ENCODE results near the gene PCP4L1.
"Not testable (repeated sequence)": the region's sequence is repeated elsewhere in the genome, so short reads cannot be mapped to it uniquely, and the experiment has no call there.

Gene PCP4L1

GRCh38 chr1:161229896-161230295 is 28.6 kb upstream of the PCP4L1 start:
- H3K36me3 ChIP-seq (ENCODE audit: control insufficient read depth, insufficient read depth, low read length) = peaks cover 21% of the 10 kb centered on the region
- H3K9me3 ChIP-seq (ENCODE audit: control insufficient read depth, low read length) = no peaks in the 10 kb centered on the region
- H3K27ac ChIP-seq (ENCODE audit: insufficient read depth, low read length, poor library complexity, severe bottlenecking) = no peak overlapping the region
- peaks cover 20% of the 10 kb centered on the region for H3K4me1 ChIP-seq (ENCODE audit: control insufficient read depth, insufficient read depth, low read length, poor library complexity, severe bottlenecking)
- H3K27me3 ChIP-seq (replicated peaks; ENCODE audit: control insufficient read depth, insufficient read depth, low read length, poor library complexity, severe bottlenecking) = no peaks in the 10 kb centered on the region
- no peak for DNase-seq
- H3K4me3 ChIP-seq (ENCODE audit: insufficient read depth, low read depth, low read length, poor library complexity, severe bottlenecking) = no peak overlapping the region

- H3K4me1 ChIP-seq (ENCODE audit: control insufficient read depth, insufficient read depth, low read length, poor library complexity, severe bottlenecking) = peaks cover 15% of the 10 kb centered on the region
- H3K36me3 ChIP-seq (ENCODE audit: control insufficient read depth, insufficient read depth, low read length) = peaks cover 21% of the 10 kb centered on the region
- no peak overlapping the region for H3K27ac ChIP-seq (ENCODE audit: insufficient read depth, low read length, poor library complexity, severe bottlenecking)
- H3K4me3 ChIP-seq (ENCODE audit: insufficient read depth, low read depth, low read length, poor library complexity, severe bottlenecking) = no peak overlapping the region
- no peaks in the 10 kb centered on the region for H3K9me3 ChIP-seq (ENCODE audit: control insufficient read depth, low read length)
- no peaks in the 10 kb centered on the region for H3K27me3 ChIP-seq (replicated peaks; ENCODE audit: control insufficient read depth, insufficient read depth, low read length, poor library complexity, severe bottlenecking)
- no peak for DNase-seq
Measured at GRCh38 chr1:161230762-161231161, 27.8 kb upstream of the PCP4L1 start.

GRCh38 chr1:161233102-161233501 is 25.4 kb upstream of the PCP4L1 start:
- peaks cover 21% of the 10 kb centered on the region for H3K36me3 ChIP-seq (ENCODE audit: control insufficient read depth, insufficient read depth, low read length)
- H3K9me3 ChIP-seq (ENCODE audit: control insufficient read depth, low read length) = no peaks in the 10 kb centered on the region
- no peaks in the 10 kb centered on the region for H3K4me1 ChIP-seq (ENCODE audit: control insufficient read depth, insufficient read depth, low read length, poor library complexity, severe bottlenecking)
- no peak for DNase-seq
- no peak overlapping the region for H3K4me3 ChIP-seq (ENCODE audit: insufficient read depth, low read depth, low read length, poor library complexity, severe bottlenecking)
- H3K27me3 ChIP-seq (replicated peaks; ENCODE audit: control insufficient read depth, insufficient read depth, low read length, poor library complexity, severe bottlenecking) = no peaks in the 10 kb centered on the region
- H3K27ac ChIP-seq (ENCODE audit: insufficient read depth, low read length, poor library complexity, severe bottlenecking) = no peak overlapping the region

GRCh38 chr1:161235957-161236775 is 22.4 kb upstream of the PCP4L1 start:
- Histone ChIP-seq H3K27ac (ENCODE audit: insufficient read depth, low read length, poor library complexity, severe bottlenecking) (no peak overlapping the region), H3K27me3 (replicated peaks; ENCODE audit: control insufficient read depth, insufficient read depth, low read length, poor library complexity, severe bottlenecking) (no peaks in the 10 kb centered on the region), H3K36me3 (ENCODE audit: control insufficient read depth, insufficient read depth, low read length) (no peaks in the 10 kb centered on the region), H3K4me3 (ENCODE audit: insufficient read depth, low read depth, low read length, poor library complexity, severe bottlenecking) (no peak overlapping the region), H3K9me3 (ENCODE audit: control insufficient read depth, low read length) (no peaks in the 10 kb centered on the region), H3K4me1 (ENCODE audit: control insufficient read depth, insufficient read depth, low read length, poor library complexity, severe bottlenecking) (no peaks in the 10 kb centered on the region)
- DNase-seq = no peak

- Histone ChIP-seq H3K27me3 (replicated peaks; ENCODE audit: control insufficient read depth, insufficient read depth, low read length, poor library complexity, severe bottlenecking) (no peaks in the 10 kb centered on the region), H3K36me3 (ENCODE audit: control insufficient read depth, insufficient read depth, low read length) (no peaks in the 10 kb centered on the region), H3K4me3 (ENCODE audit: insufficient read depth, low read depth, low read length, poor library complexity, severe bottlenecking) (no peak within 1 kb of the TSS), H3K27ac (ENCODE audit: insufficient read depth, low read length, poor library complexity, severe bottlenecking) (no peak within 1 kb of the TSS), H3K4me1 (ENCODE audit: control insufficient read depth, insufficient read depth, low read length, poor library complexity, severe bottlenecking) (no peaks in the 10 kb centered on the region), H3K9me3 (ENCODE audit: control insufficient read depth, low read length) (no peaks in the 10 kb centered on the region)
- DNase-seq = no peak
Measured at GRCh38 chr1:161238039-161238473, 20.5 kb upstream of the PCP4L1 start, which contains the start of gene NR1I3. NR1I3 (minus strand) TSS chr1:161238203; CDS start chr1:161236565, 1,638 bp downstream.

- Histone ChIP-seq H3K27me3 (replicated peaks; ENCODE audit: control insufficient read depth, insufficient read depth, low read length, poor library complexity, severe bottlenecking) (no peaks in the 10 kb centered on the region), H3K4me3 (ENCODE audit: insufficient read depth, low read depth, low read length, poor library complexity, severe bottlenecking) (no peak overlapping the region), H3K9me3 (ENCODE audit: control insufficient read depth, low read length) (no peaks in the 10 kb centered on the region), H3K27ac (ENCODE audit: insufficient read depth, low read length, poor library complexity, severe bottlenecking) (no peak overlapping the region), H3K4me1 (ENCODE audit: control insufficient read depth, insufficient read depth, low read length, poor library complexity, severe bottlenecking) (no peaks in the 10 kb centered on the region), H3K36me3 (ENCODE audit: control insufficient read depth, insufficient read depth, low read length) (no peaks in the 10 kb centered on the region)
- no peak for DNase-seq
Measured at GRCh38 chr1:161241682-161242081, 16.9 kb upstream of the PCP4L1 start.

GRCh38 chr1:161242313-161242712 is 16.2 kb upstream of the PCP4L1 start:
- H3K4me1 ChIP-seq (ENCODE audit: control insufficient read depth, insufficient read depth, low read length, poor library complexity, severe bottlenecking) = no peaks in the 10 kb centered on the region
- H3K27ac ChIP-seq (ENCODE audit: insufficient read depth, low read length, poor library complexity, severe bottlenecking) = no peak overlapping the region
- DNase-seq = no peak
- no peaks in the 10 kb centered on the region for H3K27me3 ChIP-seq (replicated peaks; ENCODE audit: control insufficient read depth, insufficient read depth, low read length, poor library complexity, severe bottlenecking)
- H3K4me3 ChIP-seq (ENCODE audit: insufficient read depth, low read depth, low read length, poor library complexity, severe bottlenecking) = no peak overlapping the region
- no peaks in the 10 kb centered on the region for H3K36me3 ChIP-seq (ENCODE audit: control insufficient read depth, insufficient read depth, low read length)
- no peaks in the 10 kb centered on the region for H3K9me3 ChIP-seq (ENCODE audit: control insufficient read depth, low read length)

- no peaks in the 10 kb centered on the region for H3K9me3 ChIP-seq (ENCODE audit: control insufficient read depth, low read length)
- H3K27me3 ChIP-seq (replicated peaks; ENCODE audit: control insufficient read depth, insufficient read depth, low read length, poor library complexity, severe bottlenecking) = no peaks in the 10 kb centered on the region
- DNase-seq = no peak
- no peaks in the 10 kb centered on the region for H3K36me3 ChIP-seq (ENCODE audit: control insufficient read depth, insufficient read depth, low read length)
- H3K4me1 ChIP-seq (ENCODE audit: control insufficient read depth, insufficient read depth, low read length, poor library complexity, severe bottlenecking) = no peaks in the 10 kb centered on the region
- no peak overlapping the region for H3K4me3 ChIP-seq (ENCODE audit: insufficient read depth, low read depth, low read length, poor library complexity, severe bottlenecking)
- no peak overlapping the region for H3K27ac ChIP-seq (ENCODE audit: insufficient read depth, low read length, poor library complexity, severe bottlenecking)
Measured at GRCh38 chr1:161244888-161245287, 13.7 kb upstream of the PCP4L1 start.

GRCh38 chr1:161250100-161250499 is 8.4 kb upstream of the PCP4L1 start:
- not testable (repeated sequence) for H3K36me3 ChIP-seq (ENCODE audit: control insufficient read depth, insufficient read depth, low read length); H3K4me3 ChIP-seq (ENCODE audit: insufficient read depth, low read depth, low read length, poor library complexity, severe bottlenecking); H3K27ac ChIP-seq (ENCODE audit: insufficient read depth, low read length, poor library complexity, severe bottlenecking); H3K27me3 ChIP-seq (replicated peaks; ENCODE audit: control insufficient read depth, insufficient read depth, low read length, poor library complexity, severe bottlenecking); H3K4me1 ChIP-seq (ENCODE audit: control insufficient read depth, insufficient read depth, low read length, poor library complexity, severe bottlenecking); H3K9me3 ChIP-seq (ENCODE audit: control insufficient read depth, low read length); DNase-seq

GRCh38 chr1:161250829-161251228 is 7.7 kb upstream of the PCP4L1 start:
- H3K36me3 ChIP-seq (ENCODE audit: control insufficient read depth, insufficient read depth, low read length) = no peaks in the 10 kb centered on the region
- H3K9me3 ChIP-seq (ENCODE audit: control insufficient read depth, low read length) = no peaks in the 10 kb centered on the region
- no peak for DNase-seq
- no peaks in the 10 kb centered on the region for H3K27me3 ChIP-seq (replicated peaks; ENCODE audit: control insufficient read depth, insufficient read depth, low read length, poor library complexity, severe bottlenecking)
- no peak overlapping the region for H3K4me3 ChIP-seq (ENCODE audit: insufficient read depth, low read depth, low read length, poor library complexity, severe bottlenecking)
- H3K4me1 ChIP-seq (ENCODE audit: control insufficient read depth, insufficient read depth, low read length, poor library complexity, severe bottlenecking) = no peaks in the 10 kb centered on the region
- no peak overlapping the region for H3K27ac ChIP-seq (ENCODE audit: insufficient read depth, low read length, poor library complexity, severe bottlenecking)

All from effector memory CD4-positive, alpha-beta T cell (primary cell).